ENCODE results near the gene RHNO1. TPM values are rescaled to one million over a fixed set of nuclear protein-coding genes. Genes with fewer than 3 reads are reported as not detected.
"Not testable (repeated sequence)": the region's sequence is repeated elsewhere in the genome, so short reads cannot be mapped to it uniquely, and the experiment has no call there.

Gene RHNO1
- total RNA-seq, 2 donors from 2014 or later: 18.9 to 32.9 TPM

- H3K4me1 Mint-ChIP-seq; H3K9me3 ChIP-seq (ENCODE audit: control insufficient read depth, low read length, poor library complexity, severe bottlenecking); DNase-seq; H3K27me3 Mint-ChIP-seq; H3K4me3 Mint-ChIP-seq; H3K36me3 Mint-ChIP-seq (ENCODE audit: low read depth); ATAC-seq: not testable (repeated sequence)
- peak overlapping the region; percentile 78 for H3K27ac Mint-ChIP-seq
Measured at GRCh38 chr12:2868986-2869632, 7.9 kb upstream of the RHNO1 start.

GRCh38 chr12:2876431-2877046 is 484 bp upstream of the RHNO1 start:
- peaks cover 28% of the 10 kb centered on the region for H3K4me1 Mint-ChIP-seq
- DNase-seq (no peak), ATAC-seq (peak; percentile 54)
- peak overlapping the region; percentile 88 for H3K4me3 Mint-ChIP-seq
- peak overlapping the region; percentile 99 for H3K27ac Mint-ChIP-seq
- H3K27me3 Mint-ChIP-seq: no peaks in the 10 kb centered on the region
- H3K9me3 ChIP-seq (ENCODE audit: control insufficient read depth, low read length, poor library complexity, severe bottlenecking): no peaks in the 10 kb centered on the region
- peaks cover 8% of the 10 kb centered on the region for H3K36me3 Mint-ChIP-seq (ENCODE audit: low read depth)

- H3K27ac Mint-ChIP-seq: peak overlapping the region; percentile 99
- H3K27me3 Mint-ChIP-seq: no peaks in the 10 kb centered on the region
- peaks cover 30% of the 10 kb centered on the region for H3K4me1 Mint-ChIP-seq
- DNase-seq: no peak
- peak; percentile 32 for ATAC-seq
- H3K9me3 ChIP-seq (ENCODE audit: control insufficient read depth, low read length, poor library complexity, severe bottlenecking): no peaks in the 10 kb centered on the region
- H3K36me3 Mint-ChIP-seq (ENCODE audit: low read depth): peaks cover 8% of the 10 kb centered on the region
- H3K4me3 Mint-ChIP-seq: peak overlapping the region; percentile 96
Measured at GRCh38 chr12:2877953-2878732, 1.1 kb downstream of the RHNO1 start.

- H3K4me3 Mint-ChIP-seq: peak overlapping the region; percentile 96
- peaks cover 11% of the 10 kb centered on the region for H3K36me3 Mint-ChIP-seq (ENCODE audit: low read depth)
- no peak for DNase-seq
- no peaks in the 10 kb centered on the region for H3K9me3 ChIP-seq (ENCODE audit: control insufficient read depth, low read length, poor library complexity, severe bottlenecking)
- peak overlapping the region; percentile 99 for H3K27ac Mint-ChIP-seq
- ATAC-seq: no peak
- H3K4me1 Mint-ChIP-seq: peaks cover 35% of the 10 kb centered on the region
- H3K27me3 Mint-ChIP-seq: no peaks in the 10 kb centered on the region
Measured at GRCh38 chr12:2879853-2880252, 2.8 kb downstream of the RHNO1 start.

GRCh38 chr12:2884810-2885209 is 7.8 kb downstream of the RHNO1 start:
- Mint-ChIP-seq H3K36me3 (ENCODE audit: low read depth) (peaks cover 3% of the 10 kb centered on the region), H3K4me3 (no peak overlapping the region), H3K4me1 (peaks cover 20% of the 10 kb centered on the region), H3K27me3 (no peaks in the 10 kb centered on the region), H3K27ac (peak overlapping the region; percentile 61)
- no peaks in the 10 kb centered on the region for H3K9me3 ChIP-seq (ENCODE audit: control insufficient read depth, low read length, poor library complexity, severe bottlenecking)
- ATAC-seq: no peak
- no peak for DNase-seq

GRCh38 chr12:2886768-2887450 is 9.9 kb downstream of the RHNO1 start:
- DNase-seq: no peak
- peaks cover 6% of the 10 kb centered on the region for H3K36me3 Mint-ChIP-seq (ENCODE audit: low read depth)

GRCh38 chr12:2890001-2890387 is 13.0 kb downstream of the RHNO1 start:
- ATAC-seq: no peak
- H3K4me1 Mint-ChIP-seq: peaks cover 18% of the 10 kb centered on the region

More at GRCh38 chr12:2886768-2887450, 9.9 kb downstream of the RHNO1 start:
- Mint-ChIP-seq H3K27me3 (no peaks in the 10 kb centered on the region), H3K4me3 (no peak overlapping the region), H3K4me1 (peaks cover 23% of the 10 kb centered on the region), H3K27ac (no peak overlapping the region)
- no peak for ATAC-seq
- no peaks in the 10 kb centered on the region for H3K9me3 ChIP-seq (ENCODE audit: control insufficient read depth, low read length, poor library complexity, severe bottlenecking)

GRCh38 chr12:2890388-2891239 is 13.6 kb downstream of the RHNO1 start, which contains the start of gene TULP3:
TULP3 (plus strand) TSS chr12:2890891; CDS start chr12:2890948, 57 bp downstream.
- H3K27me3 Mint-ChIP-seq: no peaks in the 10 kb centered on the region
- ATAC-seq (peak; percentile 98), DNase-seq (peak; percentile 97 to 98 (median 98))
- peaks cover 18% of the 10 kb centered on the region for H3K4me1 Mint-ChIP-seq
- H3K27ac Mint-ChIP-seq: peak within 1 kb of the TSS; percentile 96
- H3K4me3 Mint-ChIP-seq: peak within 1 kb of the TSS; percentile 99
- no peaks in the 10 kb centered on the region for H3K9me3 ChIP-seq (ENCODE audit: control insufficient read depth, low read length, poor library complexity, severe bottlenecking)
- peaks cover 3% of the 10 kb centered on the region for H3K36me3 Mint-ChIP-seq (ENCODE audit: low read depth)

More at GRCh38 chr12:2890001-2890387, 13.0 kb downstream of the RHNO1 start:
- no peaks in the 10 kb centered on the region for H3K9me3 ChIP-seq (ENCODE audit: control insufficient read depth, low read length, poor library complexity, severe bottlenecking)
- H3K4me3 Mint-ChIP-seq: peak overlapping the region; percentile 99
- H3K27ac Mint-ChIP-seq: peak overlapping the region; percentile 96
- no peak for DNase-seq
- peaks cover 3% of the 10 kb centered on the region for H3K36me3 Mint-ChIP-seq (ENCODE audit: low read depth)
- H3K27me3 Mint-ChIP-seq: no peaks in the 10 kb centered on the region

- H3K36me3 Mint-ChIP-seq (ENCODE audit: low read depth): peaks cover 3% of the 10 kb centered on the region
- ATAC-seq: peak; percentile 12
- peak; percentile 20 to 33 (median 27) for DNase-seq
Measured at GRCh38 chr12:2891240-2892053, 14.4 kb downstream of the RHNO1 start.

GRCh38 chr12:2892246-2892645 is 15.2 kb downstream of the RHNO1 start:
- Mint-ChIP-seq H3K27me3 (no peaks in the 10 kb centered on the region), H3K36me3 (ENCODE audit: low read depth) (peaks cover 3% of the 10 kb centered on the region), H3K4me3 (no peak overlapping the region), H3K27ac (no peak overlapping the region), H3K4me1 (peaks cover 20% of the 10 kb centered on the region)
- DNase-seq: no peak
- no peak for ATAC-seq
- H3K9me3 ChIP-seq (ENCODE audit: control insufficient read depth, low read length, poor library complexity, severe bottlenecking): no peaks in the 10 kb centered on the region

More at GRCh38 chr12:2891240-2892053, 14.4 kb downstream of the RHNO1 start:
- peak overlapping the region; percentile 99 for H3K4me3 Mint-ChIP-seq
- peaks cover 20% of the 10 kb centered on the region for H3K4me1 Mint-ChIP-seq
- no peaks in the 10 kb centered on the region for H3K9me3 ChIP-seq (ENCODE audit: control insufficient read depth, low read length, poor library complexity, severe bottlenecking)
- no peaks in the 10 kb centered on the region for H3K27me3 Mint-ChIP-seq
- peak overlapping the region; percentile 96 for H3K27ac Mint-ChIP-seq

- H3K4me3 Mint-ChIP-seq: peak overlapping the region; percentile 50
- no peak for DNase-seq
- no peak for ATAC-seq
- H3K36me3 Mint-ChIP-seq (ENCODE audit: low read depth): peaks cover 3% of the 10 kb centered on the region
- no peaks in the 10 kb centered on the region for H3K9me3 ChIP-seq (ENCODE audit: control insufficient read depth, low read length, poor library complexity, severe bottlenecking)
- no peak overlapping the region for H3K27ac Mint-ChIP-seq
- peaks cover 20% of the 10 kb centered on the region for H3K4me1 Mint-ChIP-seq
- H3K27me3 Mint-ChIP-seq: no peaks in the 10 kb centered on the region
Measured at GRCh38 chr12:2893007-2893406, 16.0 kb downstream of the RHNO1 start.
